Fibroblast of peridontal ligament (primary cell): ENCODE results near the gene PIK3R5.

Source experiments
- DNase-seq: peaks from one replicate; pipeline ENCODE4 v3.0.0-alpha.2; 2010; ENCODE audit errors: extremely low read depth

Gene PIK3R5

DNA sequence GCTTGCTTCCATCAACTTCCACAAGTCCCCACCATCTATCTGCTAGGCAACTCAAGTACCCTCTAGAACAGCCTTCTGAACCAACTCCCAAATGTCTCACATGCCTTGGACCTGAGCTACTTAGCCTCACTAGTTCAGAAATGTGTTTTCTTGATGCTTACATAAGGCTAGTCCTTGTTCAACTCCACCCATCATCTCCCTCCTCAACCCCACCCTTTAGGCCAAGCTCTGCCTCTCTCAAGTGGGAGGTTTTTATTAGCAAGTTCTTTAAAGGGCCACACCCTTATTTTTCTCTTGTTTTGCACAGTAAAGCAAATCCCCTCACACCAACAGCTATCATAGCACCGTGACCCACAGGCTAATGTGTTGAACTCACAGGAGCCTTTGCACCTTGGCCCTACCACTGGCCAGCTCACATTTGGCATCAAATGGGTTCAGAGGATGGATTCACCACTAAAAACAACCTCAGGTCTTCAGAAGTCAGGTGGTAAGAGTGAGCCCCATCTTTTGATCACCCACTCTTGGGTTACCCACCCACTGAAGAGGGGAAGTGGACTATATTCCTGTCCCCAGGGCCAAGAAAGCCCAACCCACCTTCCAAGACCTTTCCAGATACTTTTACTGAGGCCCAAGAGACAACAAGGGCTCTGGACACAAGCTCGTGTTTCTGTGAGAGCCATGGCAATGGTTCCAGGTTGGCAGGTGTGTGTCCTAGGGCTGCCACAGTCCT is 12.2 kb downstream of the PIK3R5 start:
- no peak for DNase-seq

DNA sequence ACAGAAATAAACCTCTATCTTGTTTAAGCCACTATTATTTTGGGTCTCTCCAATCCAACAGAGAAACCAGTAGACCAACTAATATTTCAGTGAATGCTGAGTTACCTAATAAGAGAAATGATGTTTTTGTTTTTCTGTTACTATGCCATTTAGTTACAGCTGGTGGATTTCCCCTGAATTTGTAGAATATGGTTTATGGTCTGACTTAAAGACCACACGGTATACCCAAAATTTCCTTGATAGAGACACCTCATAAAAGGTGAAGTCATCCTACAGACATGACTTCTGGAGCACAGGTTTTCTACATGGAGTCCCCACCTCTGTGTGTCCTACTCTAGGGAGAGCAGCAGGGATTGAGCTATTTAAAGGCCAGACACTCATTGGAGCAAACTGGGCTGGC is 13.3 kb downstream of the PIK3R5 start:
- no peak for DNase-seq

DNA sequence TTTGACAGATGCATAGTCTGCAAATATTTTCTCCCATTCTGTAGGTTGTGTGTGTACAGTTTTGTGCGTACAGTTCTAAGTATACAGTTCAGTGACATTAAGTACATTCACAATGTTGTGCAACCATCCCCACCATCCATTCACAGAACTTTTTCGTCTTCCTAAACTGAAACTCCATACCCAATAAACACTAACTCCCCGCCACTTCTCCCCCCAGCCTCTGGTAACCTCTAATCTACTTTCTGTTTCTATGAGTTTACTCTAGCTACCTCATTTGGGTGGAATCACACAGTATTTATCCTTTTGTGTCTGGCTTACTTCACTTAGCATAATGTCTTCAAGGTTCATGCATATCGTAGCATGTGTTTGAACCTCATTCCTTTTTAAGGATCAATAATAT is 14.3 kb downstream of the PIK3R5 start:
- no peak for DNase-seq

- no peak for DNase-seq
Observed at GRCh38 chr17:8949061-8949661, 16.3 kb downstream of the PIK3R5 start.

GRCh38 chr17:8948462-8948861 is 17.0 kb downstream of the PIK3R5 start:
- DNase-seq, result no peak

- no peak for DNase-seq
Observed at GRCh38 chr17:8947201-8947600, 18.3 kb downstream of the PIK3R5 start.

DNA sequence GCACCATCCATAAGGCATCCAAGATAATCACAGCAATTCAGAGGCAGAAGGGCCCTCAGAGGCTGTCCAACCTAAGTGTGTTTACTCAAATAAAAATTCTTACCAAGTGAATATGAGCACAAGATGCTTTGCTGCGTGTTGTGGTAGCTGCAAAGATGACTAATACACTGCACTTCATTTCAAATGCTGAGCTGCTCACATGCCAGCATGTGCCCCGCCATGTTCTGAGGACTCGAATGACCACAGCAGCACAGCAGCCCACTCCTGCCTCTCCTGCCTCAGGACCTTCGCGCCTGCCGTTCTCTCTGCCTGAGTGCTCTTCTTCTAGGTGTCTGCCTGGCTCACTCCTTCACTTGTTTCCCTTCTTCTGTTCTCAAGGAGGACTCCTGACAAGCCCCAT is 19.0 kb downstream of the PIK3R5 start:
- DNase-seq, result no peak

DNA sequence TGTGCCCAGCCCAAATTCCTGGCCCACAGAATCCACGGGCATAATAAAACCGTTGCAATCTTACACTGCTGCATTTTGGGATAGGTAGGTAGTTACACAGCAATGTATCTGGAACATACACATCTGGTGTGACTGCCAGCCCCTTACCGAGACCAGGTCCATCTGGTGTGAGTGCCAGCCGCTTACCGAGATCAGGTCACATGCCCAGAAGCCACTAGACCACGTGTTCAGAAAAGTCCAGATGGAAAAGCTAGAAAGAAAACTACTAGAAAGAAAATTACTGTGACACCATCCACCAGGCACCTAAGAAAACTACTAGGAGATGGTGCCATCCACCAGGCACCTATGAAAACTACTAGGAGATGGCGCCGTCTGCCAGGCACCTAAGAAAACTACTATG is 19.4 kb downstream of the PIK3R5 start:
- DNase-seq, result no peak

GRCh38 chr17:8944748-8945147 is 20.8 kb downstream of the PIK3R5 start:
- no peak for DNase-seq

GRCh38 chr17:8944083-8944482 is 21.4 kb downstream of the PIK3R5 start:
- DNase-seq, result no peak

DNA sequence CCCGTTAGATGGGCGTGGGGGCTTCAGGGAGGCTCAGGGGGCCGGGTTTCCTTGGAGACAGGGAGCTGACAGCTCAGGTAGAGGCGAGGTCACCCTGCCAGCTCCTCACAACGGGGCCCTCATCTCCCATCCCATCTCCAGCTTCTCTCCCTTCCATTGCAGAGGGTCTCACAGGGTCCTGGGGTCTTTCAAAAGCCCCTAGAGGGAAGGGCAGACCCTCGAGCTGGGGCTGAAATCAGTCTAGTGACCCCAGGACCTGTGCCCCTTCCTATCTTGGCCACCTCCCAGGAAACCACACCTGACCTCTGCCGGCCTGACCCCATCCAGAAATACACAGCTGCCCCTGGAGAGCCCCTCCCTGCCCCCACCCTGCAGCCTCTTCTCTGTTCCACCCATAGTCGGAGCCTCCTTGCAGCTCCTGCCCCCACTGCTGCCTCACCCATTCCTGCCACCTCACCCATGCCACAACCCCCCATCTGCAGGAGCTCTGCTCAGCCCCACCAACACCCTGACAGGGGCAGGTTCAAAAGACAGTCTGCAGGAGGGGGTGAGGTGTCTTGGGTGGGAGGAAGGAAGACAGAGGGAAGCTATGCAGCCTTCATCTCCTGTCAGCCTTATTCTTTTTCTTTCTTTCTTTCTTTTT is 23.4 kb downstream of the PIK3R5 start:
- DNase-seq, result no peak

- no peak for DNase-seq
Observed at GRCh38 chr17:8941520-8941919, 24.0 kb downstream of the PIK3R5 start.

DNA sequence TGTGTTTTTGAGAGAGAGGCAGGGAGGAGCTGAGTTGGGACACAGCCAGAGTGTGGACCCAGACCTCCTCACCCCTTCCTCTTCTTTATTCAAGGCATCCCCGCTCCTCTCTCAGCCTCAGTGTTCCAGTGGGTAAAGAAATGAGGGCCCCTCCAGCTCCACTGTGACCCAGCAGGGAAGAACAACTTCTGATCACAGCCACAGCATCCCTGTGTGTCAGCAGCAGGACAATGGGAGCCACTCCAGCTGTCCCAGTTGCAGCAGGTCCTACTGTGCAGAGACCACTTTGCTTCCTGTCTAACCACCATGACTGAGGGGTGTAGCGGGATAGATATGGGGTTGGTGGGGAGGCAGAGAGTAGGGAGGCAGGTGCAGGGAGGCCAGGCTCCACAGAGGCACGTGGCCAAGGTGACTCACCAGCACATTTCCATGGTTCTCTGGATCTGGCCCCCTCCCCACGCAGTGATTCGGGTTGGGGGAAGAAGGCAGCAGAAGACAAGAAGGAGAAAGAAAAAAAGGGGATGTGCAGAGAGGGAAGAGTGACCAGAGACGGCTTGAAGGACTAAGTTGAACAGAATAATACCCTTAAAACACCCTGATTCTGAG is 24.5 kb downstream of the PIK3R5 start:
- no peak for DNase-seq

- no peak for DNase-seq
Observed at GRCh38 chr17:8939496-8940334, 25.8 kb downstream of the PIK3R5 start.

GRCh38 chr17:8938933-8939332 is 26.6 kb downstream of the PIK3R5 start:
- no peak for DNase-seq

DNA sequence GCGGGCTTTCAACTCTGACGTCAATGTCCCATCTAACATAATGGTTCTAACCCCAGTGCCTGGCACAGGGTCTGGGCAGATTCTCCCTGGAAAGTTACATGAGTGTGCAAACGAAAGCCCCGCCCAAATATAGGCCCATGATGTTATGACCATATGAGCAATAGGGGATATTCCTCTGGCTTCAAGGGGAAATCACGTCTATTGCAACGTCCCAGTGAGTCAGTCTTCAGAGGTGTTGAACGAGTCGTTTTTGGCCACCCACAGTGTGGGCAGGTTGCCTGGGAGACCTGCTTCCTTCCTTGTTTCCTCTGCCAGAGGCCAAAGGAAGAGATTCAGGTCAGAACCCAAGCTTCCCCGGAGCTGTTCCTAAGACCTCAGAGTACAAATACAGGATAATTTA is 30.3 kb downstream of the PIK3R5 start:
- no peak for DNase-seq

GRCh38 chr17:8934346-8934745 is 31.2 kb downstream of the PIK3R5 start:
- DNase-seq, result no peak

- DNase-seq, result no peak
Observed at GRCh38 chr17:8930649-8931048, 34.9 kb downstream of the PIK3R5 start.

GRCh38 chr17:8928347-8928746 is 37.2 kb downstream of the PIK3R5 start:
- no peak for DNase-seq

- no peak for DNase-seq
Observed at GRCh38 chr17:8927395-8927794, 38.1 kb downstream of the PIK3R5 start.

DNA sequence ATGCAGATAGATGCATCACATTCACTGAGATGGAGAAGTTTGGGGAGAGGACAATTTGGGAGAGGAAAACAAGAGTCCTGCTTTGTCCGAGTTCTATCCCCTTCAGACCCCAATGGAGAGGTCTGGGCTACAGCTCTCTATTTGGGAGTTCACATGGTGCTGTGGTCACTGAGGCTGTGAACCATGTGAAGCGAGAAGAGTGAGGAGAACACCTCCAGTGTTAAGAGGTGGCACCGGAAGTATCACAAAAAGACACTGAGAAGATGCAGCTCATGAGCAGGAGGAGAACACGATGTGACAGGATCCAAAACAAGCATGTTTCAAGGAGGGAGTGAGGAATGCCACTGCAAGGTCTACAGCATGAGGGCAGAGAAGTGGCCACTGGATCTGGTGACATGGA is 39.7 kb downstream of the PIK3R5 start:
- no peak for DNase-seq

DNA sequence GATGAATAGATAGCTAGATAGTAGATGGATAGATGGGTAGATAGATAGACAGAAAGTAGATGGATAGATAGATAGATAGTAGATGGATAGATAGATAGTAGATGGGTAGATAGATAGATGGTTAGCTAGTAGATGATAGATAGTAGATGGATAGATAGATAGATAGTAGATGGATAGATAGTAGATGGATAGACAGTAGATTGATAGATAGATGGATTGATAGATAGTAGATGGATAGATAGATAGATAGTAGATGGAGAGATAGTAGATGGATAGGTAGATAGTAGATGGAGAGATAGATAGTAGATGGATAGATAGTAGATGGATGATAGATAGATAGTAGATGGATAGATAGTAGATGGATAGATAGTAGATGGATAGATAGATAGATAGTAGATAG is 40.4 kb downstream of the PIK3R5 start:
- DNase-seq, result no peak
